Stimulated activated CD8-positive, alpha-beta memory T cell treated with anti-CD3 and anti-CD28 coated beads, Interleukin-4, amount 100 ng/mL, for 1 hour (primary cell): ENCODE results near the gene BBS4.
A peak's percentile ranks its signal among the peaks of the same experiment; 100 is the strongest.

ENCODE experiments used
- DNase-seq, 2 donors: peaks; one replicate each; pipeline ENCODE4 v3.0.0-alpha.2; 2020; ENCODE audit warnings: low read depth in 2 of 2, low spot score in 1 of 2

The BBS4 gene

DNA sequence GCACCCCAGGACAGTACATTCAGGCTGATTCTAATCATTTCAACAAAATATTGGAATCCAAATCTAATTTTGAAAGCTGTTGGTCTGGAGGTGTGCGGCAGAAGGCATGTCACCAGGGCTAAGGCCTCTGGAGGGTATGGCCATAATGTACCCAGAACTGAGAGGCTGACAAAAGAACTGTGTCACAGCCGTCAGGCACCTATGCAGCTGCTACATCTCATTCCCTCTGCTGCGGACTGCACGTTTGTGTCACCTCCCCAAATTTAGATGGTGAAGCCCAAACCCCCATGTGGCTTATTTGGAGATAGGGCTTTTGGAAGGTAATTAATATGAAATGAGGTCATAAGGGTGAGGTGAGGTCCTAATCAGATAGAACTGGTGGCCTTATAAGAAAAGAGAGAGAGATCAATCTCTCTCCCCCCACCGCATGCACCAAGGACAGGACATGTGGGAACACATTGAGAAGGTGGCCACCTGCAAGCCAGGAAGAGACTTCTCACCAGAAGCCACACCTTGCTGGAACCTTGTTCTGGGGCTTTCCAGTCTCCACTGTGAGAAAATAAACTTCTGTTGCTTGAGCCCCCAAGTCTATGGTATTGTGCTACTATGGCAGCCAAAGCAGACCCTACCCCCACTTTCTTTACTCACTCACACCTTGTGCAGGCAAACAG lies 74.7 kb downstream of the BBS4 start:
- no peak for DNase-seq

DNA sequence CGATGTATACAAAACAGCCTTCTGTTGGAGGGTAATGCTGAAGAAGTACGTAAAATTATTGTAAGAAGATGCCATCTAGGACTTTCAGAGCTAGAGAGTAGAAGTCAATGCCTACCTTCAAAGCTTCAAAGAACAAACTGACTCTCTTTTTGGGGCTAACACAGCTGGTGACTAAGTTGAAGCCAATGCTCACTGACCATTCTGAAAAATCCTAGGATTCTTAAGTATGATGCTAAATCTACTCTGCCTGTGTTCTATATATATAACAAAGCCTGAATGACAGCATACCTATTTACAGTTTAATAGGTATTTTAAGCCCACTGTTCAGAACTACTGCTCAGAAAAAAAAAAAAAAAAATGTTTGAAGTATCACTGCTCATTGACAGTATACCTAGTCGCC lies 78.6 kb downstream of the BBS4 start:
- no peak for DNase-seq

DNA sequence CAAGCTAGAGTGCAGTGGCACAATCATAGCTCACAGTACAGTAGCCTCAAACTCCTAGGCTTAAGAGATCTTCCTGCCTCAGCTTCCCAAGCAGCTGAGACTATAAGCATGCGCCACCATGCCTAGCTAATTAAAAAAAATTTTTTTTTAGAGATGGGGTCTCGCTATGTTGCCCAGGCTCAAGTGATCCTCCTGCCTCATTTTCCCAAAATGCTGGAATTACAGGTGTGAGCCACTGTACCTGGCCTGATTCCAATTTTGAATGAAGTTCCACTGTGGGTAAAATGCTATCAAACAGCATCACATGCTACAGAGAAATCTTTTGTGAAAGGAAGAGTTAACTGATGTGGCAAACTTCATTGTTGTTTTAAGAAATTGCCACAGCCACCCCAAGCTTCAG lies 80.0 kb downstream of the BBS4 start:
- DNase-seq = no peak

DNA sequence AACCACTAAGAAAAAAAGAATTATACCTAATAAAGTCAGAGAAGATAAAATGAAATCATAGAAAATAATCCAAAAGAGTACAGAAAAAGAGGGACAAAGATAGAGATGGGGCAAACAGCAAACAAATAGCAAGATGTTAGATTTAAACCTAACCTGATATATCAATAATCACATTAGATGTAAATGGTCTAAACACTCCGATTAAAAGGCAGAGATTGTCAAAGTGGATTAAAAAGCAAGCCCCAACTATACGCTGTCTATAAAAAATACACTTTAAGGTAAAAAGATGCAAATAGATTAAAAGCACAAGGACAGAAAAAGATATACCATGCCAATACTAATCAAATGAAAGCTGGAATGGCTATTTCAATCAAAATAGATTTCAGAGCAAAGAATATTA lies 80.8 kb downstream of the BBS4 start:
- DNase-seq = no peak

DNA sequence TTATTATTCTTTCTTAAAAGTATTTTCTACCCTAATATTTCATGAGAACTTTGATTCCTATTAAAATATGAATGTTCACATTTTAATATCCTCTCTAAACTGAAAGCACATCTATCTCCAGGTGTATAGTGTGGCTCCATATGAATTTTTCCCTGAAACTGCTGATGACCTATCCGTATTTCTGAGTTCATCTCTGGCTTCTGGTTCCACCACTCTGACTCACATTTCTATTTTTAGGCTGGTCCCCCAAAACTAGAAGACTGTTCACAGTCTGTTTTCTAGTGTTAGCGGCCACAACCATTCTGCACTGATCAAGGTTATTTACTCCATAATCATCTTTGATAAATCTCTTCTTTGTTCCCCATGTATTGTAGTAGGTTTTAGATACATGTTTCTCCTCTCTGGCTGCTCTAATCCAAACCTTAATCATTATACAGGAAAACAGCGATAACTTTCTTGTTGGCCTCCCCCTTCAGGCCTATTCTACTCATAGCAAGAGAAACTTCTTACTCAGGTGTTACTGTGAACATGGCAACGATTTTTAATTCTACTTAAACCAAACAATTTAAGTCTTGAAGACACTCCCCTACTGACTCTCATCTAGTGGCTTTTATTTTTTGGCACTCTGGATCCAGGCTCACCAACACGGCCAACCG lies 84.8 kb downstream of the BBS4 start:
- DNase-seq = no peak

DNA sequence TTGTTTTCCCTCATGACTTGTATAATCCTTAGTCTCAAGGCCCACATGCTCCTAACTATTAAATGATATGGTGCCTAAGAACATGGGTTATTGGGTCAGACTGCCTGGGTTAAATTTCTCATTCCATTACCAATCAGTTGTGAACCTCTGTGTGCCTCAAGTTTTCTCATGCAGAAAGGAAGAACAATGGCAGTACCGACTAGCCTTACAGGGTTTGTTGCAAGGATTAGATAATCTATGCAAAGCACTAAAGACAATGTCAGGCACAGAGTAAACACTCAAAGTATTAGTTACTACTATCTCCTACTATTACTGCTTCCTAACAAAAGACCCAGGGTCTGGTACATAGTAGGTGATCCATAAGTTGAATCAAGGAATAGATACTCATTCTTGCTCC lies 85.3 kb downstream of the BBS4 start:
- DNase-seq = no peak

DNA sequence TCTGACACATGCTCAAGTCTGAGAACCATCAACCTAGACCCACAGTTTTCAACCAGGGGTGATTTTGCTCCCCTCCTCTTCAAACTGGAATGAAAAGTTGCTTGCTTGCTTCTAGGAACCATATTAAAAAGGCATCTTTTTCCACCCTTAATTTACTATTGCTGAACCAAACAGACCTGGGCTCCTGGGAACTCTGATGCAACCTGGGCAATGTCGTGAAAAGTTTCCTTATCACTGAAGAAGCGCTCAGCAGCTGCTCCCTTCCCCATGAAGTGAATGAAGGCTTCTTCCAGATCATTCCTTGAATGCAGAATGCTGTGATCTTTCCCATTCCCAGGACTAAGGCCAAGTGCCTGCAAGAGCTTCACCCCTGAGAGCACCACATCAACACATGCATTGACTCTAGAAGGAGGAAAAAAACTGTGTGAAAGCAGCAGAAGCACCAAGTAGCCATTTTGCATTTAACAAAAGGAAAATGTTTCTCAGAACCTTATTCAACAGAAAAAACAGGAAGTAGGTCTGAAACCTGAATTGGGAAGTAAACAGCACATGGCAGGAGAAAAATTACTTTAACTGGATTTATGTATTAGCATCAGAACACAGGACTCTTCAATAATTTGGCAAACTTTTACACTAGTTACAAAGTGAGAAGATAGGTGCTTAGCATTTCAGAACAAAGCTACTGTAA lies 88.8 kb downstream of the BBS4 start:
- no peak for DNase-seq

DNA sequence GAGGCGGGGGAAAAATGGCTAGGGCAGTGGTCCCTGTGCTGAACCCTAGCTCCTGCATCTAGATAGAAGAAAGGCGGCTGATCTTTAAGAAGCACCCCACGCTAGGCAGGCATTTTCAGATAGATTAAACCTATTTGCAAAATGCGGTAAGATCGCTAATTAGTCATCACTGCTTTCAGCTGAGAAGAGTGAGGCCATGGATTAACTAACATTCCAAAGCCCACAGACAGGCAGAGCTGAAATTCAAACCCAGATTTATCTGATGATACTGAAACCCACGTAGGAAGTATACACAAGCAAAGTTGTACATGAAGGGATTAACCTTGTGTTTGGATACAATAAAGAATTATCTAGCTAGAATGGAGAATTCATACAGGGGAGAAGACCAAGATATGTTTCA lies 92.8 kb downstream of the BBS4 start:
- no peak for DNase-seq

DNA sequence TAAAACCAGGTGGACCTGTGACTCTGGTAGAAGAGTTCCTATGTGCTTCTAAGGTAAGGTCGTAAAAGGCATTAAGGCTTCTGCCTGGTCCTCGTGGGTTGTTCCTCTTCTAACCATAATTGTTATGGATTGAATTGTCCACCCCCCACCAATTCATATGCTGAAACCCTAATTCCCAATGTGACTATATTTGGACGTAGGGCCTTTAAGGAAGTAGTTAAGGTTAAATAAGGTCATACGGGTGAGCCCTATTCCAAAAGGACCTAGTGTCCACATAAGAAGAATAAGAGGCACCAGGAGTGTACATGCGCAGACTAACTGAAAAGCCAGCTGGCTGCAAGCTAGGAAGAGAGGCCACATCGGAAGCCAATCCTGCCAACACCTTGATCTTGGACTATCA lies 95.6 kb downstream of the BBS4 start:
- no peak for DNase-seq

DNA sequence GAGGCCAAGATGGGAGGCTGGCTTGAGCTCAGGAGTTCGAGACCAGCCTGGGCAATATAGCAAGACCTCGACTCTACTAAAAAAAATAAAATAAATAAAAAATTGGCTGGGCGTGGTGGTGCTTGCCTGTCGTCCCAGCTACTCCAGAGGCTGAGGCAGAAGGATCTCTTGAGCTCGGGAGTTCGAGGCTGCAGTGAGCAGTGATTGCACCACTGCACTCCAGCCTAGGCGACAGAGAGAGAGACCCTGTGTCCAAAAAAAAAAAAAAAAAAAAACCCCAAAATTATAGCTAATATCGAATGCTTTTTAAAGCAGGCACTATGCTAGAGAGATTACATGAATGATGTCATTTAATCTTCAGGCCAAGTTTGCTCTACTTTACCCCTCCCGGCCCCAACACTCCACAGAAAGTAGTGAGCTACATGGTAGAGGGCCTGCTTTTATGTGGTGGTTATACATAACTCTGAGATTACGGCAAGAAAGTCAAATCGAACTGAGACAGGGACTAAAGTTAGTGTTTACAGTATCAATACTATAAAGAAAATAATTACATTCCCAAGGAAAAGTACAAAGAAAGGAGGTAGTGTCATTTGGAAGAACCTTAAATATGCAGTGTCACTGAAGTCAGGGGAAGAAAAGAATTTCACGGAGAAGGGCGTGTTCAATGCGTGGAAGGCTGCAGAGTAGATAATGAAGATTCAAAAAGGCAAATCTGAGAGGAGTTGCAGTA lies 96.4 kb downstream of the BBS4 start:
- DNase-seq = no peak

DNA sequence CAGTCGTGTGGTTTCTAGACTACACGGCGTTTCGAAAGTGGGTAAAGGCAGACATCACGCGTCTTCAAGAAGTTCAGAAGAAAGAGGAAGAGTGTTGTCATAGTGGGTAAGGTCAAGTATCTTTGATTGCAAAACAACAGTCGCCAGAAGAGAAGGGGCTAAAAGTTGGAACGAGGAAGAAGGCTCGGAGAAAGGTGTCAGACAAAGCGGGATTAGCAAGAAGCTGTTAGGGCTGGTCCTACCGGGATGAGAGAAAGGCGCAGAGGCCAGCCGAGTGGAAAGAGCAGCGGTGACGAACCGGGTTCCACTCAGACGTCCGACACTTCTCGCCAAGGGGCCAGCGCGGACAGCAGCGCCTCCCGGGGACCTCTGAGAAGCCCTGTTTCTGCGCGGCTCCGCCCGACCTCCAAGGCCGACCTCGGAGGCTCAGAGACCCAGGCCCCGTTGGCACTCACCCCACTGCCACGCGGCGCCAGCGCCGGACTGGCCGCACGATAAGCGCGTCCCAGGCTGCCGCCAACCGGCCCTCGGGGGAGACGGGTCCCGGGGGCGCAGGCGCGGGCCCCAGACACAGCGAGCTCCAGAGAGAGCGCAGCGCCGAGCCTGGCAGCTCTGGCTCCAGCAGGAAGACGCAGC lies 97.1 kb downstream of the BBS4 start:
- no peak for DNase-seq

DNA sequence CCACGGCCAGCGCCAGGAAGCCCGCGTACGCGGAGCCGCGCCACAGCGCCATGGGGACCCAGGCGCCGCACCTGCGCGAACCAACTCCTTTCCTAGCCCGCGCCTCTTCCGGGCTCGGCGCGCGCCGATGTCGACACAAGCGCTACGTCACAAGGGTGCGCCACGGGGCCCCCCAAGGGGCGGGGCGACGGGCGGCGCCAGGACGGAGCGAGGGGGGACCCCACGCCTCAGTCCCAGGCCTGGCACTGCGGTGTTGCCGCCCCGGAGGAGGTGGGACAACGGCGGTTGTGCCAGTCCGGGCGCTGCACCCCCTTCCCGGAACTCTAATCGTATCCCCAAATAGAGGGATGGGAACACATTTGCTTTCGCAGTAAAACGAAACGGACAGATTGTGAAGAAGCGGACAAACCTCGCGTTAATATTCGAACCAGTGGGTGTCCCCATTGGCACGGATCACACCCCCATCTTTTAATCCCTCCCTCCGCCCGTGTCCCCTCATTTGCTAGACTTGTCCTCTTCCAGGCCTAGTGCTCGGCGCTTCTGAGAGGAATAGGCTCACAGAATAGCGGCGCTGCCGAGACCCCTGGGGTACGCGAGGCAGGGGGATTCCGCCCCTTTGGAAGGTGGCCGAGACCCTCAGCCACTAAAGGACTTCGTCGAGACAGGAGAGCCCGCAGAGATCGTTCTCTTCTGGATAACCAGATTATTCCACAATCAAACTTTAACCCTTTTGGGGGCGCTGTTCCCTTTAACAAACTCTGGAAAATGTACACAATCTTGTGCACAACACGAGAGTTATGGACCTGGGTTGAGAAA lies 97.8 kb downstream of the BBS4 start, which contains the start of gene ADPGK:
Gene ADPGK (minus strand): TSS at position 119 of the 816 bp plus-strand sequence. CDS start 67 bp downstream, at position 52.
- peak; percentile 89 to 90 for DNase-seq

DNA sequence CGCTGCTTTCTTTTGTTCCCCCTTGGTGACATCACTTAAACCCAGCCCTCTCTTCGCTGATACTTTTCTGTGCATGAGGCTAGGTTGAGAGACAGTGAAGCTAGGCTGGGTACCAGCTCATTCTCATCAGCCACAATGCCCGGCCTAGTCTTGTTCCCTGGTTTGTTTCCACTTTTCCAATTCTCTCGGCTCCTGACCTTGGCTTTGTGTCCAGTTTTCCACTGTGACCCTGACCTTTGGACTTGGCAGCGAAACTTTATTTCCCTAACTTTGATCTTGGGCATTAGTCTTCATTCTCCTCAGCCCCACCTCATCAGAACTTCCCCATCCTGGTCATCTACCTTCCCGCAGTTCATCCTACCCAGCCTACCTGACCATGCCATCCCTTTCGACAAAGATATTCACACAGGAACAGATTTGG lies 98.5 kb downstream of the BBS4 start:
- no peak for DNase-seq

DNA sequence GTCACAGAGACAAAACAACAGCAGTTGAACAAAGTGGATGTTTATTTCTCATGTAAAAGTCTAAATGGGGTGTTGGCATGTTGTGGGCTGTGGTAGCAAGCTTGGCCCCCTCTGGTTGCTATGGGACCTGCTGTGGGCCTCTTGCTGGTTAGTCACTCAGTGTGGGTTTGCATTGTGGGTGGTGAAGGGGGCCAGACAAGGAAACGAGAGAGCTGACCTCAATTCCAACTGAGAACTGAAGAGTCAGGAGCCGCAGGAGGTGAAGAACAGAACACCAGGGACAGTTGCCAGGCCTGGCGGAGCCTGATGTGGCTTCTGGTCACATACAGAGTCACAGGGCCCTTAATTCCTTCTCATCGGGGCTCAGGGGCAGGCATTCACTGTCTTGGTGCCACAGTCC lies 99.4 kb downstream of the BBS4 start:
- DNase-seq = peak in 1 of 2 donors; percentile 35

DNA sequence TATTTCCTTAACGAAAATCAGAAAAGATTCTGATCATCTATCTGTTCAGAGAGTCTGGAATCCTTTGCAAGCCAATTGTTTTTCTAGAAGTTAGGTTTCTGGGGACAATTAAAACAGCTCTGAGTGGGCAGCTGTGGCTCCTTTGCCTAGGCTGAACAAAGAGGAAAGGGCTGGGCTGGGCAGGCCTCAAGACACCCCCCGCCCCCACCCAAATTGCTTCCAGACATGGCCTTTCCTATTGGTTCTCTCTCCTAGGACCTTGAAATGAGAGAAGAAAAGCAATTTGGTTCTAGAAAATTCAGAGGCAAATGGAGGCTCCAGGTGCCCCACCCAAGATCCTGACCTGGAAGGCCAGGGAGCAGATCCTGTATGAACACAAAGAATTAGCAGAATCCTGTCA lies 99.8 kb downstream of the BBS4 start:
- no peak for DNase-seq

DNA sequence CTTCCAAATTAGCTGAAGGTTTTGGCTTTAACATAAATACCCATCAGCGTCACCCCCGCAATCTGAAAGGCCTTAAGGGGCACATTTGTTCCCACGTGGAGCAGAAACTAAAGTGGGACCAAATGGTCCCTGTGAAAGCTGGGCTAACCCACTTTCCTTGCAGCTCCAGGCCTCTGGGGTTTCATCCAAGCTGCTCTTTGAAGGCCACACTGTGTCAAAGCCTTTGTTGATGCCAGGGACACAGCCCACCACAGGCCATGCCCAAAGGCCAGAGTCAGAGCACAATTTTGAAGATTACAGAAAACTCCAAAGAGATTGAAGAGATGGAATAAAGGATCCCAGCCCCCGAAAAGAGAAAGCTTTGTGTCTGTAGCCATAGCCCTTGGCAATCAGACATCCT lies 100.2 kb downstream of the BBS4 start:
- no peak for DNase-seq

DNA sequence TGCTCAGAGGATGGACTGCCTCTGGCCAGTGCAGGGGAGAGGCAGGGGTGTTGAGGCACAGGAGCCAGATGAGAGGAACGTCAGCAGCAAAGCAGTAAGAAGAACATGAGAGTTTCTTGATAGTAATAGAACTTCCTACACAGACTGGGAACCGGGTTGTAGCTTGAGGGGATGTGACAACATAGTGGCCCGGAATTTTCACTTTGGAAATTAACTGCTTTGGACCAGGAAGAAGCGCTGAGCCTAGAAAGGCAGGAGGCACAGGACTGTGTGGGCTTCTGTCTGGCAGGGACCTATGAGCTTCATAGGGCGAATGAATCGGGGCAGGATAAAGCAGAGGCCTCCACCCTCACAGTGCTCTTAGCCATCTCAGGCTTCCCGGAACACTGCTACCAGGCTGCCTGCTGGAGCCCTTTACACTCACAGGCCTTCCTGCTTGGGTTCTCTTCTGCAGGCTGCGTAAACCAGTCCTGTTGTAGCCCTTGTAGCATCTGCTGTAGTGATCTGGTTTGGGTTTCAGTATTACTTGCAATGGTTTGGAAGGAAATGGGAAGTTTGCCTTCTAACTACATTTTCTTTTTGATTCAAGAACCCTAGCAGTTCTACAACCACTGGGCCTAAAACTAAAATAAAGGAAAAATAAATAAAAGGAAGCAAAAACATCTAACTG lies 100.8 kb downstream of the BBS4 start:
- no peak for DNase-seq

DNA sequence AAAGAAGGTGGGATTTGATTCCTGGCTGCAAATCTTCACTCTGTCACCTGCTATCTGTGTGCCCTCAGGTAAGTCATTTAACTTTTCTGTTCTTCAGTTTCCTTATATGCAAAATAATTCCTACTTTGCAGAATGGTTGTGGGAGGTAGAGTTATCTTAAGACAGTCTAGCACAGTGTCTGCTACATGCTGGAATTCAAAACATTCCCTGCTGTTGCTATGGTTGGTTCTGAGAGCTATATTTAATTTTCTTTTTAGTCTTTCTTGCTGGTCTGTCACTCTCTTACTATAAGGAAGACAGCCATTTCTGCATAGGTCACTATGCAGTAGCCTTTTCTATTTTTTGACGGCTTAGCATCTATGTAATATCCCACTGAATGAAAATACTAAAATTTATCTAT lies 101.5 kb downstream of the BBS4 start:
- no peak for DNase-seq
